ENCODE results near the gene KCNN2.

GRCh38 chr5:114524221-114524620 lies 162.4 kb downstream of the KCNN2 start:
- TF ChIP-seq POLR2AphosphoS5 (IDR thresholded peaks at IDR 0.05; ENCODE audit: borderline replicate concordance, low read depth, low read length) = no peak
- TF ChIP-seq EZH2 (IDR thresholded peaks at IDR 0.05) = no peak
- TF ChIP-seq FOXP2 (optimal IDR thresholded peaks at IDR 0.05; ENCODE audit: control extremely low read depth, extremely low read length, insufficient read depth) = no peak
